Measurements from ENCODE around the gene ASH1L.

Gene ASH1L

GRCh38 chr1:155548706-155549105 lies 13.9 kb downstream of the ASH1L start:
- TF ChIP-seq REST (IDR thresholded peaks at IDR 0.05; ENCODE audit: insufficient read depth in 1 of 2, low read depth in 2 of 2, low read length in 2 of 2) (no peak), POLR2AphosphoS5 (IDR thresholded peaks at IDR 0.05; ENCODE audit: low read depth, low read length) (no peak), SIN3A (IDR thresholded peaks at IDR 0.05; ENCODE audit: borderline replicate concordance, insufficient read depth, low read length) (no peak), TAF1 (IDR thresholded peaks at IDR 0.05; ENCODE audit: borderline replicate concordance, insufficient read depth, low read length) (no peak), FOXP2 (optimal IDR thresholded peaks at IDR 0.05; ENCODE audit: borderline replicate concordance, extremely low read depth, extremely low read length, insufficient read depth) (no peak)

GRCh38 chr1:155540000-155540874 lies 22.4 kb downstream of the ASH1L start:
- TF ChIP-seq TAF1 (IDR thresholded peaks at IDR 0.05; ENCODE audit: borderline replicate concordance, insufficient read depth, low read length) (no peak), FOXP2 (optimal IDR thresholded peaks at IDR 0.05; ENCODE audit: borderline replicate concordance, extremely low read depth, extremely low read length, insufficient read depth) (no peak), SIN3A (IDR thresholded peaks at IDR 0.05; ENCODE audit: borderline replicate concordance, insufficient read depth, low read length) (no peak), POLR2AphosphoS5 (IDR thresholded peaks at IDR 0.05; ENCODE audit: low read depth, low read length) (no peak), REST (IDR thresholded peaks at IDR 0.05; ENCODE audit: insufficient read depth in 1 of 2, low read depth in 2 of 2, low read length in 2 of 2) (no peak)

GRCh38 chr1:155537193-155537592 lies 25.4 kb downstream of the ASH1L start:
- TF ChIP-seq FOXP2 (optimal IDR thresholded peaks at IDR 0.05; ENCODE audit: borderline replicate concordance, extremely low read depth, extremely low read length, insufficient read depth) (no peak), TAF1 (IDR thresholded peaks at IDR 0.05; ENCODE audit: borderline replicate concordance, insufficient read depth, low read length) (no peak)

- TF ChIP-seq TAF1 (IDR thresholded peaks at IDR 0.05; ENCODE audit: borderline replicate concordance, insufficient read depth, low read length) = no peak
- no peak for TF ChIP-seq POLR2AphosphoS5 (IDR thresholded peaks at IDR 0.05; ENCODE audit: low read depth, low read length)
- no peak for TF ChIP-seq FOXP2 (optimal IDR thresholded peaks at IDR 0.05; ENCODE audit: borderline replicate concordance, extremely low read depth, extremely low read length, insufficient read depth)
- TF ChIP-seq SIN3A (IDR thresholded peaks at IDR 0.05; ENCODE audit: borderline replicate concordance, insufficient read depth, low read length) = no peak
- TF ChIP-seq REST (IDR thresholded peaks at IDR 0.05; ENCODE audit: insufficient read depth in 1 of 2, low read depth in 2 of 2, low read length in 2 of 2) = no peak
Measured at GRCh38 chr1:155531624-155532023, 31.0 kb downstream of the ASH1L start.

GRCh38 chr1:155529929-155530328 lies 32.7 kb downstream of the ASH1L start:
- TF ChIP-seq POLR2AphosphoS5 (IDR thresholded peaks at IDR 0.05; ENCODE audit: low read depth, low read length) (no peak), REST (IDR thresholded peaks at IDR 0.05; ENCODE audit: insufficient read depth in 1 of 2, low read depth in 2 of 2, low read length in 2 of 2) (no peak), FOXP2 (optimal IDR thresholded peaks at IDR 0.05; ENCODE audit: borderline replicate concordance, extremely low read depth, extremely low read length, insufficient read depth) (no peak)

All from PFSK-1 (cell line).